H1 (cell line): ENCODE results near the gene NTRK2. TPM values are rescaled to one million over a fixed set of nuclear protein-coding genes. Genes with fewer than 3 reads are reported as not detected.

Experiments used
- PHF8 ChIP-seq: fragments of 200-600 bp; sonication (generic); conservative IDR thresholded peaks from 2 replicates; pipeline ENCODE4 v1.7.1; 2012; ENCODE audit warnings: low read depth, mild to moderate bottlenecking, inconsistent platforms, low read length, moderate library complexity
- SP1 ChIP-seq: IDR thresholded peaks from 2 replicates; pipeline ENCODE4 v1.6.1; 2011; ENCODE audit warnings: low read depth, low read length
- USF2 ChIP-seq: IDR thresholded peaks from 2 replicates; pipeline ENCODE4 v1.6.1; 2011; ENCODE audit warnings: low read length, improper control_type of control experiment
- polyA plus RNA-seq, 7 experiments: library from polyadenylated mRNA; depleted of rRNA in 3 of 7; stranded (reverse) in 5 of 7; unstranded in 2 of 7; fragments of >200 nt in 5 of 7; fragments of 200-250 nt in 2 of 7; gene quantifications; 1 replicate in 5 of 7; 2 replicates in 1 of 7; 4 replicates in 1 of 7; pipeline versions ENCODE4 v1.2.1 to v1.2.3, GENCODE V29; 2011 to 2013; ENCODE audit warnings: missing spikeins in 2 of 7, mixed read lengths in 2 of 7
- total RNA-seq: library from RNA; stranded (reverse); fragmentation: NEBNext Ultra II Directional; extraction: Animal tissue kit (Norgen Biotek cat#: 25700); gene quantifications from 2 replicates; pipeline ENCODE4 v1.2.1, GENCODE V29; 2021

NTRK2 gene
- total and polyA plus RNA-seq, 2 of the 8 experiments (the other 6 are each of a cell fraction or from before 2014, with no cell fraction given), result 0.03 to 0.04 TPM

GRCh38 chr9:85020791-85021190 lies 351.3 kb downstream of the NTRK2 start (continued):
- TF ChIP-seq PHF8 (no peak), USF2 (no peak), SP1 (no peak)
